ENCODE data around the gene FARP2. TPM values are rescaled to one million over a fixed set of nuclear protein-coding genes. Genes with fewer than 3 reads are reported as not detected.

The FARP2 gene
- total and polyA plus RNA-seq, 2 of the 13 experiments (the other 11 are each of a cell fraction or from before 2014, with no cell fraction given): 28.0 to 45.4 TPM

GRCh38 chr2:241315093-241315878 is 40.8 kb upstream of the FARP2 start, which contains the start of gene HDLBP (continued):
- peak; percentile 96 for TF ChIP-seq ARNT2 (CRISPR knock-in tag; IDR thresholded peaks at IDR 0.05; ENCODE audit: low read depth)
- TF ChIP-seq IRF1 (CRISPR knock-in tag; IDR thresholded peaks at IDR 0.05; ENCODE audit: low read depth): peak; percentile 83; the same call in 1 of the 2 replicates
- peak; percentile 49; the same call in 1 of the 2 replicates for TF ChIP-seq RNF2 (conservative IDR thresholded peaks at IDR 0.05; ENCODE audit: low read depth)
- TF ChIP-seq CERS6 (CRISPR knock-in tag; IDR thresholded peaks at IDR 0.05): no peak
- TF ChIP-seq ZNF10 (CRISPR knock-in tag; IDR thresholded peaks at IDR 0.05; ENCODE audit: borderline replicate concordance, low read depth): no peak
- peak; percentile 52 for TF ChIP-seq ZSCAN25 (CRISPR knock-in tag; IDR thresholded peaks at IDR 0.05)
- no peak for TF ChIP-seq EZH2 (conservative IDR thresholded peaks at IDR 0.05; ENCODE audit: low read depth, low read length)
- TF ChIP-seq ELK4 (CRISPR knock-in tag; IDR thresholded peaks at IDR 0.05; ENCODE audit: borderline replicate concordance): no peak
- TF ChIP-seq HDAC6 (IDR thresholded peaks at IDR 0.05; ENCODE audit: low read depth, low read length): no peak
- peak; percentile 77; the same call in 1 of the 2 replicates for TF ChIP-seq ZNF552 (CRISPR knock-in tag; IDR thresholded peaks at IDR 0.05; ENCODE audit: borderline replicate concordance)
- no peak; the same call in 1 of the 2 replicates for TF ChIP-seq MTF2 (CRISPR knock-in tag; IDR thresholded peaks at IDR 0.05; ENCODE audit: borderline replicate concordance)
- peak; percentile 96 for TF ChIP-seq POLR2G (IDR thresholded peaks at IDR 0.05; ENCODE audit: low read depth, low read length)
- no peak for TF ChIP-seq MAFK (conservative IDR thresholded peaks at IDR 0.05 in 1 of 2, IDR thresholded peaks at IDR 0.05 in 1 of 2; ENCODE audit: low read length in 2 of 2)
- no peak for TF ChIP-seq ZNF292 (CRISPR knock-in tag; IDR thresholded peaks at IDR 0.05; ENCODE audit: borderline replicate concordance, low read depth)
- no peak for TF ChIP-seq CHCHD3 (CRISPR knock-in tag; IDR thresholded peaks at IDR 0.05)
- TF ChIP-seq CREB1 (IDR thresholded peaks at IDR 0.05): peak; percentile 84
- TF ChIP-seq CREB1 (CRISPR knock-in tag; IDR thresholded peaks at IDR 0.05): peak; percentile 88
- TF ChIP-seq MBNL3 (CRISPR knock-in tag; conservative IDR thresholded peaks at IDR 0.05): 0 out of 2 replicates have a peak, but pooled peaks have one; percentile 35
- TF ChIP-seq THAP7 (CRISPR knock-in tag; IDR thresholded peaks at IDR 0.05): peak; percentile 61; the same call in 1 of the 2 replicates
- peak; percentile 90 for TF ChIP-seq TARDBP (CRISPR knock-in tag; IDR thresholded peaks at IDR 0.05)
- peak; percentile 99 for TF ChIP-seq ZNF501 (CRISPR knock-in tag; IDR thresholded peaks at IDR 0.05)
- TF ChIP-seq CREB3 (CRISPR knock-in tag; IDR thresholded peaks at IDR 0.05): no peak; the same call in 1 of the 2 replicates
- TF ChIP-seq PTBP1 (IDR thresholded peaks at IDR 0.05; ENCODE audit: low read depth, low read length, poor library complexity, severe bottlenecking): no peak
- peak; percentile 61; the same call in 1 of the 2 replicates for TF ChIP-seq SNAPC2 (CRISPR knock-in tag; IDR thresholded peaks at IDR 0.05)
- peak; percentile 93 for TF ChIP-seq THAP11 (CRISPR knock-in tag; IDR thresholded peaks at IDR 0.05)

Data from HepG2 (cell line).